A673 (cell line): ENCODE measurements around the gene TMBIM4.
"Not testable (repeated sequence)": the region's sequence is repeated elsewhere in the genome, so short reads cannot be mapped to it uniquely, and the experiment has no call there.

Experiments used
- CTCF ChIP-seq: fragments of 300-800, 200-600 bp; sonication (generic); conservative IDR thresholded peaks from 2 replicates; pipeline ENCODE4 v1.5.1; 2017; ENCODE audit warnings: low read depth, mild to moderate bottlenecking, antibody characterized with exemption, low read length, moderate library complexity, mixed read lengths
- EZH2 ChIP-seq: fragments of 200-600 bp; sonication (generic); IDR thresholded peaks from 2 replicates; pipeline ENCODE4 v1.6.1; 2017; ENCODE audit warnings: borderline replicate concordance, low read depth, mild to moderate bottlenecking, mixed read lengths, antibody characterized with exemption, low read length; ENCODE audit not compliant: poor library complexity, severe bottlenecking

- TF ChIP-seq CTCF, EZH2: not testable (repeated sequence)
Measured at GRCh38 chr12:66184822-66185221, 15.0 kb upstream of the TMBIM4 start.
